GM21360 (cell line): ENCODE results near the gene CHMP2A.

Source experiments
- ATAC-seq: cut with Tn5 transposase; IDR thresholded peaks from one replicate; pipeline ENCODE4 v1.9.1; 2021; ENCODE audit warnings: mild to moderate bottlenecking, moderate library complexity; ENCODE audit not compliant: unreplicated experiment

The CHMP2A gene

GRCh38 chr19:58570770-58571574, 16.1 kb upstream of the CHMP2A start:
- ATAC-seq, result no peak

- no peak for ATAC-seq
Measured at GRCh38 chr19:58569943-58570670, 15.2 kb upstream of the CHMP2A start.

GRCh38 chr19:58569191-58569942, 14.5 kb upstream of the CHMP2A start:
- ATAC-seq, result no peak

GRCh38 chr19:58568453-58569130, 13.7 kb upstream of the CHMP2A start:
- ATAC-seq, result no peak

- ATAC-seq, result no peak
Measured at GRCh38 chr19:58566989-58567388, 12.1 kb upstream of the CHMP2A start.

- no peak for ATAC-seq
Measured at GRCh38 chr19:58563823-58564222, 8.9 kb upstream of the CHMP2A start.

- ATAC-seq, result no peak
Measured at GRCh38 chr19:58563034-58563573, 8.2 kb upstream of the CHMP2A start.

GRCh38 chr19:58562122-58563033, 7.5 kb upstream of the CHMP2A start:
- ATAC-seq, result no peak

- no peak for ATAC-seq
Measured at GRCh38 chr19:58561373-58562121, 6.6 kb upstream of the CHMP2A start.

- no peak for ATAC-seq
Measured at GRCh38 chr19:58560921-58561320, 6.0 kb upstream of the CHMP2A start.

- ATAC-seq, result no peak
Measured at GRCh38 chr19:58560007-58560887, 5.3 kb upstream of the CHMP2A start.

GRCh38 chr19:58559275-58560006, 4.5 kb upstream of the CHMP2A start:
- ATAC-seq, result no peak

GRCh38 chr19:58558623-58559274, 3.8 kb upstream of the CHMP2A start:
- ATAC-seq, result peak; percentile 46

- peak; percentile 0 for ATAC-seq
Measured at GRCh38 chr19:58558066-58558622, 3.2 kb upstream of the CHMP2A start, which contains the start of gene UBE2M. Gene UBE2M (minus strand): TSS chr19:58558611. CDS start chr19:58558381, 230 bp downstream.

- no peak for ATAC-seq
Measured at GRCh38 chr19:58557221-58558065, 2.5 kb upstream of the CHMP2A start.
